ENCODE results near the gene RGS6.
A peak's percentile ranks its signal among the peaks of the same experiment; 100 is the strongest.

The RGS6 gene

DNA sequence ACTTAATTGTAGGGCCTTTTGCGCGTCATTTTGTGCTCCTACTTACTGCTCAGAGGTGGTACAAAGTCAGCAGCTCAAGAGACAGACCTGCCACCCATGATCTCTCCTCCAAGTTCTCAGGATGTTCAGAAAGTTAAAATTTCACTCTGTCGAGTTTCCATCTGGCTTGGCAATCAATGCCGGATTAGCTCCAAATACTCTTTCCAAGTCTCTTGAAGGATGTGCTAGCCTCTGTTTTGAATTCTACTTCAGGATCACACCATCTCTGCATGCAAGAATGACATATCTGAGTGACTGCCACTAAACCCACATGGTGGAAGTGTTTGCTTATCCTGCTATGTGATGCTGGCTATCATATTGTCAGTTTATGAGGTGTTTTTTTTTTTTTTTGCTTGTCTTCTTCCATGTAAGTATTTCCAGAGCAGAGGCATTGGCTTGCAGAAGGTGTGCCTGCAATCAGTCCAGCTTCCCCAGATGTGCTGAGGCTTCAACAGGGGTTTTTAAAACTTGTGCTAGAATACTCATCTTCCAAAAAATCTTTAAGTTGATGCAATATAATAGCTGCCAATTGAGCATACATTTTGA is 125.6 kb downstream of the RGS6 start:
- Histone ChIP-seq H3K27ac (no peak overlapping the region), H3K9me3 (peaks cover 0 to 11% (median 2%) of the 10 kb centered on the region in 3 donors), H3K36me3 (no peaks in the 10 kb centered on the region), H3K4me3 (no peak overlapping the region), H3K4me1 (peaks cover 0 to 10% (median 2%) of the 10 kb centered on the region in 4 donors), H3K27me3 (no peaks in the 10 kb centered on the region)
- TF ChIP-seq, protein P1, sequence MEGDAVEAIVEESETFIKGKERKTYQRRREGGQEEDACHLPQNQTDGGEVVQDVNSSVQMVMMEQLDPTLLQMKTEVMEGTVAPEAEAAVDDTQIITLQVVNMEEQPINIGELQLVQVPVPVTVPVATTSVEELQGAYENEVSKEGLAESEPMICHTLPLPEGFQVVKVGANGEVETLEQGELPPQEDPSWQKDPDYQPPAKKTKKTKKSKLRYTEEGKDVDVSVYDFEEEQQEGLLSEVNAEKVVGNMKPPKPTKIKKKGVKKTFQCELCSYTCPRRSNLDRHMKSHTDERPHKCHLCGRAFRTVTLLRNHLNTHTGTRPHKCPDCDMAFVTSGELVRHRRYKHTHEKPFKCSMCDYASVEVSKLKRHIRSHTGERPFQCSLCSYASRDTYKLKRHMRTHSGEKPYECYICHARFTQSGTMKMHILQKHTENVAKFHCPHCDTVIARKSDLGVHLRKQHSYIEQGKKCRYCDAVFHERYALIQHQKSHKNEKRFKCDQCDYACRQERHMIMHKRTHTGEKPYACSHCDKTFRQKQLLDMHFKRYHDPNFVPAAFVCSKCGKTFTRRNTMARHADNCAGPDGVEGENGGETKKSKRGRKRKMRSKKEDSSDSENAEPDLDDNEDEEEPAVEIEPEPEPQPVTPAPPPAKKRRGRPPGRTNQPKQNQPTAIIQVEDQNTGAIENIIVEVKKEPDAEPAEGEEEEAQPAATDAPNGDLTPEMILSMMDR (IDR thresholded peaks at IDR 0.05): no peak
- no peak for DNase-seq
- intact Hi-C loops (cut with DNase I; ENCODE audit: low total_unique reads): no loop called here

DNA sequence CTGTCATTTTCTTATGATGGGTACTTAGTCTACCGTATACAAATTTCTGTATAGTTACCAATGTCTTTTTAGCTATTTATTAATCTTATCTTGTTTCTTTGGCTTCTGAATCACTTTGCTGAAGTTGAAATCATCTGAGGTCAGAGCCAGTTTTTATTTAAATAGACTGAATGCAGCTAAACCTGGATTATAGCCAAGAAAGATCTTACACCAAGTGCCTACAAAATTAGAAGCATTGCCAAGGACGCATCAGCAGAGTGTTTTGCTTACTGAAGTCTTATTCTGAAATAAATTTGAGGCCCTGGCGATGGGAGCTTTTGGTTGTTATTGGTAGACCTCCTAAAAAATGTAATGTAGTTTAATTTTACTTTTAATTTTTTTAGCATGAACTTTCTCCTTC is 128.2 kb downstream of the RGS6 start:
- no peak for DNase-seq
- H3K27me3 ChIP-seq: no peaks in the 10 kb centered on the region
- H3K27ac ChIP-seq: peak overlapping the region in 1 of 2 donors; percentile 26
- TF ChIP-seq, protein P1 (IDR thresholded peaks at IDR 0.05): no peak
- no peaks in the 10 kb centered on the region for H3K36me3 ChIP-seq
- no peak overlapping the region for H3K4me3 ChIP-seq
- peaks cover 0 to 26% (median 4%) of the 10 kb centered on the region in 4 donors for H3K4me1 ChIP-seq
- intact Hi-C loops (cut with DNase I; ENCODE audit: low total_unique reads): no loop called here
- H3K9me3 ChIP-seq: peaks cover 0 to 11% (median 2%) of the 10 kb centered on the region in 3 donors

DNA sequence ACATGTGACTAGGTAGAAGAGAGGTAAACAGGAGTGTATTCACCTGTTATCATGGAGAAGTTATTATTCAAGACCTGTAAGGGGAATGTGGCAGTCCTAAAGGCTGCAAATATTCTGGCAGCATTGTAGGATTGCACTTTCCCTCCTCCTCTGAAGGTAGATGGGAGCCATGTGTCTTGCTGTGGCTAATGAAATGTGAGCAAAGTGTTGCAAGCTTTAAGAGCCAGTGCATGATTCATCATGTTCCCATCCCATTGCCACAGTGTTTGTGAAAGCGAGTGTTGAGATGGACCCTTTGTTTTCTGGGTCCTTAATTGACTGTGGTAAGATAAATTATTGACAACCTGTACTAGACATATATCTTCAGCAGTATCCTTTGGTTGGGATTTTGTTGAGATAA is 128.7 kb downstream of the RGS6 start:
- no peak for DNase-seq
- Histone ChIP-seq H3K4me1 (peaks cover 0 to 26% (median 4%) of the 10 kb centered on the region in 4 donors), H3K4me3 (no peak overlapping the region), H3K36me3 (no peaks in the 10 kb centered on the region), H3K27ac (peak overlapping the region in 1 of 2 donors; percentile 26), H3K9me3 (peaks cover 0 to 11% (median 2%) of the 10 kb centered on the region in 3 donors), H3K27me3 (no peaks in the 10 kb centered on the region)
- intact Hi-C loops (cut with DNase I; ENCODE audit: low total_unique reads): no loop called here
- TF ChIP-seq, protein P1 (IDR thresholded peaks at IDR 0.05): no peak

DNA sequence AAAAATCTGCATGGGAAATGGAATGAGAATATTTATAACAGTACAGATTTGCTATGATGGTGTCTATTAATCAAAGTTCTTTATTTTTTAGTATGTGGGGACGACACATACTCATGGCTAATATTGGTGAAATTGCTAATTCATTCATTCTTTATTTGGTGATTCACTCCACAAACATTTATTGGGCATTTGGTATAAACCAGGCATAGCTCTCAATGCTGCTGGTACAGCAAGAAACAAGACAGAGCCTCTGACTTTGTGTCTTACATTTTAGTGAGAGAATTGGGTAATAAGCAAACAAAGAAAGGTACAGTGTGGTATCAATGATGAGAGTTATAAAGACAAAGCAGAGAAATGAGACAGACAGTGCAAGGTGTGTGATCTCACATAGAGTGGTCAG is 129.5 kb downstream of the RGS6 start:
- TF ChIP-seq, protein P1 (IDR thresholded peaks at IDR 0.05): no peak

DNA sequence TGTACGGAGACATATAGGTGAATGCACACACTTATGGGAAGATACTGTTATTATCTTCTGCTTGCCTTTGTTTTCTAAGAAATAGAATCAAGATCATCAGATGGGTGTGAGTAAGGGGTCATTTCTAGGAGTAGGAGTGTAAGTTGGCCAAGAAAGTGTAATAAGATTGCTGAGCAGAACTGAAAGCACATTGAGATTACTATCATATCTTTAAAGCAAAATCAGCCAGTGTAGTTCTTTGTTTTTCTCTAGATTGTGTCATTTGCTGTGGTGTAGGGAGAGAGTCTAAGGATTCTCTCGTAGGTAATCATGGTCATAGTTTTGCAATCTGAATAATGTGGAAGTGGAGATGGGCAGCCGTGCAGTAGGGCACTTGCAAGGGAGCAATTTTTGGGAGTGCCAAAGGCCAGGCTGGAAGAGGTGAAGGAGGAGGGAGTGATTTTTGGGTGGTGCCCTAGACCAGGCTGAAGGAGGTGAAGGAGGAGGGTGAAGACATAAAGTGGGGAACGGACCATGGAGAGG is 131.6 kb downstream of the RGS6 start:
- H3K27me3 ChIP-seq: no peaks in the 10 kb centered on the region
- H3K27ac ChIP-seq: no peak overlapping the region
- TF ChIP-seq, protein P1 (IDR thresholded peaks at IDR 0.05): no peak
- intact Hi-C loops (cut with DNase I; ENCODE audit: low total_unique reads): no loop called here
- H3K4me1 ChIP-seq: peaks cover 0 to 26% (median 4%) of the 10 kb centered on the region in 4 donors
- H3K36me3 ChIP-seq: no peaks in the 10 kb centered on the region
- H3K4me3 ChIP-seq: no peak overlapping the region
- peaks cover 0 to 11% (median 2%) of the 10 kb centered on the region in 3 donors for H3K9me3 ChIP-seq
- DNase-seq: no peak

More for the DNA sequence above, 129.5 kb downstream of the RGS6 start:
- Histone ChIP-seq H3K4me3 (no peak overlapping the region), H3K27ac (no peak overlapping the region), H3K36me3 (no peaks in the 10 kb centered on the region), H3K27me3 (no peaks in the 10 kb centered on the region), H3K4me1 (peaks cover 0 to 26% (median 4%) of the 10 kb centered on the region in 4 donors), H3K9me3 (peaks cover 0 to 11% (median 2%) of the 10 kb centered on the region in 3 donors)
- no peak for DNase-seq
- intact Hi-C loops (cut with DNase I; ENCODE audit: low total_unique reads): no loop called here
